GM12892 (cell line): ENCODE data around the gene UGT2A1.

Experiments
- POLR2A ChIP-seq: IDR thresholded peaks from 2 replicates; pipeline ENCODE4 v1.6.1; 2011; ENCODE audit warnings: low read depth, low read length, control low read depth
- POLR2AphosphoS5 ChIP-seq: IDR thresholded peaks from 2 replicates; pipeline ENCODE4 v1.6.1; 2011; ENCODE audit warnings: low read depth, low read length, control low read depth
- TAF1 ChIP-seq: IDR thresholded peaks from 2 replicates; pipeline ENCODE4 v1.6.1; 2011; ENCODE audit warnings: low read depth, mild to moderate bottlenecking, control low read depth, low read length, borderline replicate concordance

- TF ChIP-seq POLR2A (no peak), POLR2AphosphoS5 (no peak), TAF1 (no peak)
Measured at GRCh38 chr4:69650872-69651271, 2.2 kb downstream of the UGT2A1 start.
